HCT116 (cell line): ENCODE data around the gene TMEM169.

Experiments
- CTCF ChIP-seq, 3 experiments: fragments of 200-600 bp in 1 of 3; sonication (generic) in 1 of 3; IDR thresholded peaks in 2 of 3; conservative IDR thresholded peaks in 1 of 3; 2 replicates each; pipeline ENCODE4 v1.5.1; 2012 to 2017; ENCODE audit warnings: low read depth in 2 of 3, low read length in 2 of 3, antibody characterized with exemption in 1 of 3, borderline replicate concordance in 1 of 3, control low read depth in 1 of 3, mild to moderate bottlenecking in 1 of 3, mixed read lengths in 1 of 3, mixed run types in 1 of 3, moderate library complexity in 1 of 3; ENCODE audit not compliant: insufficient read depth in 1 of 3
- ELF1 ChIP-seq: IDR thresholded peaks from 2 replicates; pipeline ENCODE4 v1.6.1; 2012; ENCODE audit warnings: low read depth, borderline replicate concordance
- POLR2A ChIP-seq: IDR thresholded peaks from 2 replicates; pipeline ENCODE4 v1.7.0; 2011; ENCODE audit warnings: borderline replicate concordance; ENCODE audit not compliant: insufficient read depth, insufficient read length; ENCODE audit errors: extremely low read depth
- POLR2AphosphoS5 ChIP-seq: IDR thresholded peaks from 2 replicates; pipeline ENCODE4 v1.6.1; 2011; ENCODE audit warnings: mild to moderate bottlenecking, low read depth, low read length, moderate library complexity
- ZNF274 ChIP-seq: fragments of 200-500 bp; sonication (Bioruptor generic); IDR thresholded peaks from 2 replicates; pipeline ENCODE4 v1.6.1; 2014; ENCODE audit warnings: mild to moderate bottlenecking, low read depth, low read length, inconsistent platforms

- TF ChIP-seq CTCF (IDR thresholded peaks at IDR 0.05 in 2 of 3, conservative IDR thresholded peaks at IDR 0.05 in 1 of 3; ENCODE audit: borderline replicate concordance in 1 of 3, insufficient read depth in 1 of 3, low read depth in 2 of 3, low read length in 2 of 3) (no peak), POLR2A (no peak), POLR2AphosphoS5 (no peak), ELF1 (no peak), ZNF274 (no peak)
These were observed 60.8 kb downstream of the TMEM169 start for GRCh38 chr2:216142540-216142939.
